Fibroblast of upper back skin (primary cell): Measurements from ENCODE around the gene CALCOCO1.
"Not testable (repeated sequence)": the region's sequence is repeated elsewhere in the genome, so short reads cannot be mapped to it uniquely, and the experiment has no call there.

Source experiments
- DNase-seq: peaks from one replicate; pipeline ENCODE4 v3.0.0-alpha.2; 2013

CALCOCO1 gene, protein sequence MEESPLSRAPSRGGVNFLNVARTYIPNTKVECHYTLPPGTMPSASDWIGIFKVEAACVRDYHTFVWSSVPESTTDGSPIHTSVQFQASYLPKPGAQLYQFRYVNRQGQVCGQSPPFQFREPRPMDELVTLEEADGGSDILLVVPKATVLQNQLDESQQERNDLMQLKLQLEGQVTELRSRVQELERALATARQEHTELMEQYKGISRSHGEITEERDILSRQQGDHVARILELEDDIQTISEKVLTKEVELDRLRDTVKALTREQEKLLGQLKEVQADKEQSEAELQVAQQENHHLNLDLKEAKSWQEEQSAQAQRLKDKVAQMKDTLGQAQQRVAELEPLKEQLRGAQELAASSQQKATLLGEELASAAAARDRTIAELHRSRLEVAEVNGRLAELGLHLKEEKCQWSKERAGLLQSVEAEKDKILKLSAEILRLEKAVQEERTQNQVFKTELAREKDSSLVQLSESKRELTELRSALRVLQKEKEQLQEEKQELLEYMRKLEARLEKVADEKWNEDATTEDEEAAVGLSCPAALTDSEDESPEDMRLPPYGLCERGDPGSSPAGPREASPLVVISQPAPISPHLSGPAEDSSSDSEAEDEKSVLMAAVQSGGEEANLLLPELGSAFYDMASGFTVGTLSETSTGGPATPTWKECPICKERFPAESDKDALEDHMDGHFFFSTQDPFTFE

DNA sequence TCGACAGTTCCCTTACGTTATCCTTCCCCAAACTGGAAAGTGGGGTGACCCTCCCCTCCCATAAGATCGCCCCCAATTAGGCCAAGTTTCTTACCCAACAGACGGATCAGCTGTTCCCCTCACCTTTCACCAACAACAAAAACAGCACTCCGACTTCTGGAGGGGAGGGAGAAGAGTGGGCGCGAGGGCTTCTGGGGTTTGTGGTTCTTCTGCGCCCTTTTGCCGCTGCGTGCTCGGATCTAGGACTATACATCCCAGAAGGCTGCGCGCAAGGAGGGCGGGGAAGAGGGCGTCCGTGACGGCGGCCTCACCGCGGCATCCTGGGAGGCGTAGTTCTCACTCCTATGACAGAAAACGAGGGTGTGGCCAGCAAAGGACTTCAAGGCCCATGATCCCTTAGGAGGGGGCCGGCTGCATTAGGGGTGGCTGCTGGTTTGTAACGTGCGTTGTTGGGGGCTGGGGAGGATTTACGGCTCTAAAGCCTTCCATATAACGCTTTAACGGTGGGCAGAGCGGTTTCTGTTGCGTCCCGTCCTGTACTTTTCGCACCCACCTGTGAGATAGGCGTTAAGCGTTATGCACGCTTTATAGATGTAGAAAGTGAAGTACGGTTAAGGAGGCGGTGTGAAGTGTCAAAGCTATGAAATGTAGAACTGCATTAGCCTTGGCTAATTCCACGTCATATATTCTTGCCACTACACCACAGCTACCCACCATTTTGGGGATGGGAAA, at the start of gene CALCOCO1:
Gene CALCOCO1, minus strand, starts transcription at position 143 of the 732 bp plus-strand sequence. CDS start 2,210 bp downstream, outside the sequence.
- DNase-seq: peak; percentile 98

DNA sequence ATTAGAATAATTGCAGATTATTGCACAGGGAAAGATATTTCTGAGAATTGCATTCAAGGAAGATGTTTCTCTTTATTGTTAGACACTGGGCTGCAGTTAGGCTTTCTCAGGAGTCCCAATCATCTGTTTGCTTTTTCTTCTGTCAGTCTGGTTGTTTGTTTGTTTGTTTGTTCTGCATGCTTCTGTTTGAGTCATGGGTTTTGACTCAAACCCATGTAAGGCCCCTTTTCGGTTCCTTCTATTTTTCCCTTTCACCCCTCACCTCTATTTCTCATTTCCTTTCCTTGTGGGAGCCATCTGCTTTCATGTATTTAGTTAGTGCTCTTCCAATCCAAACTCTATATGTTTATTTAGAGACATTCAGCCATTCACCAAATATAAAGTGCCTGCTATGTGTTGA, 49.6 kb upstream of the CALCOCO1 start:
- DNase-seq: no peak

DNA sequence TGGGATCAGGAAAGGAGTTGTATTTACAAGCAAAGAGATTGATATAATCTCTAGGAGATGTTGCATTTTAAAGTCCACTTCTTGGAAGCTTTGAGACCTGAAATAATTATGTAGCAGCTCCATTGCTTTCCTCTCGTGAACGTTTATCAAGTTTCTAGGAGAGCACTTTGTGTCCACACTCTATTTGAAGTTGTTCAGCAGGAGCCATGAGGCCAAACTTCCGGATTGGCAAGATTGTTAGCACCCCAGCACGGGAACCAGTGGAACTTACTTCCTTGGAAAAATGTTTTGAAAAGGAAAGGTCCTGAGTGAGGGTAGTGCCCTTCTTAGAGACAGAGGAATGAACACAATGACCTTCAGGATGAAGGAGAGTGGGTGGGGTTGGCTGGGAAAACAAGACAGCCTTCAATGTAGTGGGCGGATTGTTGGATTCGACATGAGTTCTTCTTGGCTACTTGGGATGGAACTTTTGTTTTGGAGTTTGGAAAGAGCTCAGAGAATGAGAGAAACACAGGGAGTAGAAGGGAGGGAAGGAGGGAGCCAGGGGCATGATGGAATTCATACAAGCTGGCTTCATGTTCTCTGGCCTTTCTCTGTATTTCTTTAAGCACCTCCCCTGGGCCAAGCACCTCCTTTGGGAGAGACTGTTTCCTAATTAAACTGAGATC, 48.4 kb upstream of the CALCOCO1 start:
- no peak for DNase-seq

DNA sequence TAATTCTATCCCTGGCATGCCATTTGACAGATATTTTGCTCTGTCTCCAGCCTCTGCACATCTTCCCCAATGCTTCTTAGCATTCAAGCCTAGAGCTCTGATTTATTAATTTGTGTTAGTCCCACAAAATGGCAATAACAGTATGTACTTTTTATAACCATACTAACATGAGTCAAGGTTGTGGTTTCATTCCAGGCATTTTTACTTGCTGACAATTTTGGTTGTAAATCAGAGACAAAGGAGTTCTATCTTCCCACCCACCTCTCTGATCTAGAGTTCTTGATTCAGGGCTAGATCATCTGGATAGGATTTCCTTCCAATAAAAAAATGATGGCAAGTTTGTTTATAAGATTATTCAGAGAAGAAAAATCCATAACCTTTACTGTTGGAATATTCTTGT, 43.0 kb upstream of the CALCOCO1 start:
- peak; percentile 98 for DNase-seq

DNA sequence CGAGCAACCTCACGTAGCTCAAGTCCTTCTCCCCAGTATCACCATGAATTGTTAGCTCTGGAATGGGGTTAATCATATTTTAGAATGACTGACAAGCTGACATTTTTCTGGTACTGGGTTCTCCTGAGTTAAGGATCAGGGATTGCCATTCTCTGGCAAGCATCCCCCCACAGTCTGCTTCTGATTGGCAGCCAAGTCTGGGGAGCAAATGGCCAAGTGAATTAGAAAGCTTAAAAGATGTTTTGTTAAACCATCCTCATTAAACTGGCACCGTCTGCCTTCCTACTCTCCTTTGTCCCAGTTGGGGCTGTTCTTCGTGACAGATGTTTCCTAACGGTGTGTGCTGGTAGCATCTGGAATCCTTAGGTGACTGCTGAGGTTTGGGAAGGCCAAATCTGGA, 41.7 kb upstream of the CALCOCO1 start:
- DNase-seq: no peak

DNA sequence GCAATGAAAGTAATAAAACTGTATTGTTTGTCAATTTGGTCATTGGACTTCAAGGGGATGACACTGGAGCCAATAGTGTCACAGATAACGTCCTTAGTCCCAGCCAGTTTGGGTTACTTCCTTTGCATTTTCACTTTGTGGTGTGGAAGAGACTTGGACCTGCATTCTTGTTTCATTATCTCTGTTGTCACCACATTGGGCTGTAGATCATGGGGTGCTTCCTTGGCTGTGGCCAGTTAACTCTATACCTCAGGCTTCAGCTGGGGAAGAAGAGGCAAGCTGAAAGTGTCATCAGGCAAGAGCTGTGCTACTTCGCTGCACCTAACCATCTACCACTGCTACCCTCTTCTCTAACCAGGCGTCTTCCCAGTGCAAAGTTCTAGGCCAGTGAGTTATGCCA, 39.6 kb upstream of the CALCOCO1 start:
- peak; percentile 24 for DNase-seq

DNA sequence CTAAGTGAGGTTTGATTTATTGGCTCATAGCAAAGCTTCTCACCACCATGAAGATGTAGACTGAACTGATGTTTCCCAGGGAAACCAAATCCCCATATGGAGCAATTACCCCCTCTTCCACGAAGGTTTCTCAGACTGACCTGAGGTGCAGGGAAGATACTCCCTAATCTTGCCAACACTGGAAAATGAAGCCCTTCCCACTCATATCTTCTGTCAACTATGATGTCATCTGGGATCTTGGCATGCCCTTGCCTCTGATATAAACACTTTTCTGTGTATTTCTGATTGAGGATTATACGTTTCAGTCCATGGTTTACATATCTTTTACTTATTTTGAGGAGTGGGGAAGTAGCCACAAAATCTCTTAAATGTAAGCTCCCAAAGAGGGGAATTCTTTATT, 38.6 kb upstream of the CALCOCO1 start:
- no peak for DNase-seq

DNA sequence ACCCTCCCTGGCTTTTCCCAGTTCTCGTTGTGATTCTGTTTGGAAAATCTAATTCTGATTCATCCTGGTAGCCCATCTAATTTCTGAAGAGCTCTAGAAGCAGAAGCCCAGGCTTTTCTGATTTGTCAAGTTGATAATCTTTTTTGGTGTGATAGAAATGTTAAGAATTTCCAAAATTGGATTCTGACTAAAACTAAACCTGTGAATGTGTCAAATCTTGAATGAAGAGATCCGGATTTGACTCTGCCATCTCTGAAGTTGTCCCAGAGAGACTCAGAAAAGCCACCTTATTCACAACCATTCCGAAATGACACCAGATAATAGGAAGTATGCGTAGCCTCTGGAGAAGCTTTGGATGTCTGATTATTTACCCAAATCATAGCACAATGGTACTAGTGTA, 37.4 kb upstream of the CALCOCO1 start:
- no peak for DNase-seq

DNA sequence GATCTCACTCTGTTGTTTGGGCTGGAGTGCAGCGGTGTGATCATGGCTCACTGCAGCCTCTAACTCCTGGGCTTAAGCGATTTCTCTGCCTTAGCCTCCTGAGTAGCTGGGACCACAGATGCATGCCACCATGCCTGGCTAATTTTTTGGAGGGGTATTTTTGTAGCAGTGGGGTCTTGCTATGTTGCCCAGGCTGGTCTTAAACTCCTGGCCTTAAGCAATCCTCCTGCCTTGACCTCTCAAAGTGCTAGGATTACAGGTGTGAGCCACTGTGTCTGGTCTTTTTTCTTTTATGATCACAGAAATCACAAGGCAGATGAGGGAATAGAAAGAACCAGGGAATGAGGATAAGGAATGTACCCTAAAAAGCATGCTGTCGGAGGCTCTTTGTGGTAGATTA, 35.5 kb upstream of the CALCOCO1 start:
- not testable (repeated sequence) for DNase-seq

DNA sequence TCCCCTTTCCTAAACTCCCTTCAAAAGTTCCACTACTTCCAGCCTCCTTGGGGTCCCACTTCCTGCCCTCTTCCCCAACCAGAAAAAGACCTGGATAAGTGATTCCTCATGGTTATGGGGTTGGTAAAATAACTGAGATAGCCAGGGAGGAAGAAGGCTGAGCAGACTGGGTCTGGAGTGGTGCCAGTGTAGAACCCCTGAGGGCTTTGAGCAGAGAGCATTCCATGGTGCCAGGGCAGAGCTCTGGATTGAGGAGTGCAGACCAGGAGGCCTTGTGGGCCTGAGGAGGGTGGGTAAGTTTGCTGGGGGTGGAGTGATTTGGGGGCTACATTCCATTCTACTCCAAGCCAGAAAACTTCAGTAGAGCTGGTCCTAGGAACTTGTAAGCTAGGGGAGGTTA, 34.1 kb upstream of the CALCOCO1 start:
- no peak for DNase-seq

DNA sequence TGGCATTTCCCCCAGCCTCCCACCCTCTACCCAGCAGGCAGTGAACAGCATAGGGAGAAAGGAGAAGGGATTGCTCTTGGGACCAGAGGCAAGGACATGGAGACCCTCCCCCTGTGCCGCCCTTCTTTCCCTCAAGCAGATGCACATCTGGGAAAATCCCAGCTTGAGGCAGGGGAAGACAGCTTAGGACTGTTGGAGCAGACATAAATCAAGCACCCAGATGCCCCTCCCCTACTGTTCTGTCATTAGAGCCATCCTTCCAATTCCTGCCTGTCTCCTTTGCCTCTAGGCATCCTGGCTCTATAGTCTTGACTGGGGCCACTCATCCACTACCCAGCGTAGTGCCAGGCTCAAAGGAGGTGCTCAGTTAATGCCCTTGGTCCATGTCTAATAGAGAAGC, 32.0 kb upstream of the CALCOCO1 start:
- DNase-seq: no peak

DNA sequence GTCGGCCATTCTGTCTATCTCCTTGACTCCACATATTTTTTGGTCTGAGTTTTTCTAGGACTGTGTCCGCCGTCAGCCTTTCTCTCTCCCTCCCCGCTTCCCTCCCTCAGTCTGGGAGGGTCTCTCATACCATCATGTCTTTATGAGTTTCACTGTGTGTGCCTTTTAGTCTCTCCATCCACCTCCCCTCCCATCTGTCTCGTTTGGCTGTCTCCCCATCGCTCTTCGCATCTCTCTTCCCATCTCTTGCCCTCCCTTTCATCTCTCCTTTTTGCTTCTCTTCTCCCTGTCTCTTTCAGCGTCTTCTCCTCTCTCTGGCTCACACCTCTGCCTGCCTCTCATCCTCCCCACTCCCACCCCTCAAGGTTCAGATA, 31.5 kb upstream of the CALCOCO1 start:
- no peak for DNase-seq

DNA sequence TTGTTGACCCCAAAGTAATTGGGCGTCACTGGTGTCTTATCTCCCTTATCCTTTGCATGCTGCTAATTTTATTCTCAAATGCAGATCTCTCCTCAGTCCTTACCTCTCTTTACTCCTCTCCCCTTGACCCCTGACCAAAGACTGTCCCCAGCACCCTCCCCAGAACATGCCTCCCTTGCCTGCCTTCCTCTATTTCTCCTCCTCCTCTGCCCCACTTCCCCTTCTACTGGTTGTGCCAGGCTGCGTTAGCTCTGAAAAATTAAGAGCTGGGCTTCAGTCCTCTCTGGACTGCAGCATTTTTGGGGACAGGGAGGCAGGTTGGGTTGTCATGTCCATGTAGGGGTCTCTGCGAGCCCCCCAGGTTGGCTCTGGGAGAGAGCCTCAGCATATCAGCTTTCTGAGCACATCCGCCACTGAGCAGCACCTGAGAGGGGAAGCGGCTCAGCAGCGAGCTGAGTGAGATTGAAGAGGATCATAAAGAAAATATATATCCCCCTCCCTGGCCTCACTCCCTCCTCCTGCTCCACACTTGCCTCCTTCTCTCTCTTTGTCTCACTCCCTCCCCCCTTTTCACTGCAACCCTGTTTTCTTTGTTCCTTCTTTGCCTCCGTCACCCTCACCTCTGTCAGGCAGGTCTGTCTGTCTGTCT, 31.0 kb upstream of the CALCOCO1 start:
- DNase-seq: no peak

DNA sequence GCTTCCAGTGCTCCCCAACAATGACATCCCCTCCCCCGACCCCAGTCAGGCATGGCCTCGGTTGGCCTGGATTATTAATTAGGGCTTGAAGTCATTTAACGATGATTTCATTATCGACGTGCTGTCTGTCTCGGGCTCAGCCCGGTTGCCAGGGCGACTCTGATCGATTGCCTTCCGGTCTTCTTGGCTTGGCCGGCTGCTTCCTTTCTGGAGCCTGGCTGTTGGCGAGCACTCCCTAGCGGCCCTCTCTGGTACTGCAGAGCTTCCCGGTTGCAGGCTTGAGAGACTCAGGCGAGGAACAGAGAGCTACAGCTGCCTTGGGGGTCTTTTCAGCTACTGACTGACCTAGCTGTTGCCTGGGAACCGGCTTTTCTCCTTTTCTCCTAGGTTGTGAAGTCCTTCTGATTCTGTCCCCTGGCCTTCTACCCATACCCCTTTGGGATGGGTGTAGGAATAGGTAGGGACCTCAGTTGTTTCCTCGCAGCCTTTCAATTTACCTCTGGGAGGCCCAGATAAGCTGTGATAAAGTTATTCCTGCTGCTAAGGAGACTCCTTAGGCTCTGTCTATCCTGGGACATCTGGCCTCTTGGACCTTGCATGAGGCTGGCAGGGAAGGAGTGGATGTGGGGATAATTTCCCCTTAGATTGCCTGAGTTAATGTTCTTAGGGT, 30.0 kb upstream of the CALCOCO1 start:
- peak; percentile 60 for DNase-seq

DNA sequence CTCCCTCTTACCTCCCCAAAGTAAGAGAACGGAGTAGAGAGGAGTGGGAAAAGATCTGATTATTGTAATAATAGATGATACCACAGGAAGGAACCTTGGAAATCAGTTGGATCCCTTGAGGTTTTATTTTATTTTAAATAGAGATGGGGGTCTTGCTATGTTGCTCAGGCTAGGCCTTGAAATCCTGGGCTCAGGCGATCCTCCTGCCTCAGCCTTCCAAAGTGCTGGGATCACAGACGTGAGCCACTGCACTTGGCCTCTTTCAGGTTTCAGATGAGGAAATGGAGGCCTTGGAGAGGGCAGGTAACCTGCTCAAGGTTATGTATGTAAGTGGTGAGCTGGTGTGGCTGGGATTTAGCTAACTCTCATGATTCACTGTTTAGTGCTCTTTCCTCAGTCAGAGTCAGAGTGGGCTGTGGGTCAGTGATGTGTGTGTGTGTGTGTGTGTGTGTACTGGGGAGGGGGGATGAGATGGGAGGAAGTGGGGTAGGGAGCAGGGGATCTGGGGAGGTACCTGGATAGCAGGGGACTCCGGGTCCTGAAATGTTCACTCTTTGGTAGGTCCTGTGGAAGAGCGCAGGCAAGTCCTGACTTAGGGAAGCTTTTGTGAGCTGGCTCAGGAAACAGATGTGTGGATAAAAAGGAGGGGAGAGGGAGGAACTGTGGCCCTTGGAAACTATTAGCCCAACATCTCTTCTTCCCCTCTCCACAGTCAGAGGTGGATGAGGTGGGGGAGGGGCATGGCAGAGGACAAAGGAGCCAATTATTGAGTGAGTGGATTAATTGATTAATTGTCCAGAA, 29.2 kb upstream of the CALCOCO1 start:
- DNase-seq: no peak

DNA sequence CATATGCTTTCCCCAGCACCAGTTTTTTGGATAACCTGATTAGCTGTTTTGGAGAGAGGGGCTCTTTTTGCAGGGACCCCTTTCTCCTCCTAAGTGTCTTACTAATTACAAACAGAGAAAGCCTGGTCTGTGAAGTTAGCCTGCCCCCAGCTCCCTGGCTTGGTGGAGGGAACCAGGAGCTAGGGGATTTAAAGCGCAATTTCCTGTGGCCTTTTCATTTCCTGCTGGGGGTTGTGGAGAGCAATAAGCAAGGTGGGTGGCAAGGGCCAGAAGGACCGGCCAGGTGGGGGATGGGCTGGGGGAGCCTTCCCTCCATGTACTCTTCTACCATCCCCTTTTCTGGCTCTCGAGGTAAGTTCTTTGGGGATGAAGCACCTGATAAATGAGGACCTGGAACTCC, 28.6 kb upstream of the CALCOCO1 start:
- no peak for DNase-seq

DNA sequence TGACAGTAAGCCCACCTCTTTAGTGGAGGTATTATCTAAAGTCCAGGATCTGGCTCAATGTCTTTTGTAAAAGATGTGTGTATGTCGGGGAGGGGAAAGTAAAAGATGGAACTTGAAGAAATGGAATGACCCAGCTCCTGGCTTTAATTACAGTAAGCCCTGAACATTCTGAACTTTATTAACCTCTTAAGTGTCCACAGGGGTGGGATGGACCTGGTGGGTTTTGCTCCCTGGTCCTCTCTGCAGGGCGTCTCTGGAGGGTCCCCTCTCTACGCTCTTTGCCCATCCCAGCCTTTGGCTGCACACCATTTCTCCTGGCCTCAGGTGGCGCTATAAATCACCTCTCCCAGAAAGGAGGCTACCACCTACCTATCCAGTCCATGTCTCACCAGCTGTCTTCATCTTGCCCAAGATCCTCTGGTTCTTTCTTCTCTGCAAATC, 28.2 kb upstream of the CALCOCO1 start:
- no peak for DNase-seq

DNA sequence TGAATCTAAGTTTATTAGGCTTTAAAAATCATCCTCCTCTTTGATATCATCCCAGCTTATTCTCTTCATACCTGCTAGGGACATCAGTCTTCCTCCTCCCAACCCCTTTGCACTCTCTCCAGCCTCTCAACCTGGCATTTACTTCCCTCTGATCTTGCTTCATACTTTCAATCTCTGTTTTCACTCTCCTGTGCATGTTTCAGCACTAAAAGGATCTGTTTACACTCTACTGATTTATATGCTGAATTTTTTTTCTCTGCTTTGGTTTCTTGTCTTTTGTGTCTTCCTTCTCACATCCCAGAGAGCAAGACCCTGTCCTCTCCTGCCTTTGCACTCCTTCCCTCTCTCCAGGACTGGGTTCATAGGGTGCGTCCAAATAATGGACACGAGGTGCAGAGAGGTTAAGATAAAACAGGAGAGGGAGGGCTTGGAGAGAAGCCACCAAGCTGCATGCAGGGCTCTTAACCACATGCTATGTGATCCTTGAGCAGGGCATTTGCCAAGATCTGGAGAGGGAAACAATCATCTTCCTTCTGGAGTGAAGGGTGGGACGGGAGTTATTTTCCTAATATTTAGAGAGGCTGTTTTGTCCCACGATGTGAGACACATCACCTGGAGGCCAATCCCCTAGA, 27.5 kb upstream of the CALCOCO1 start:
- peak; percentile 56 for DNase-seq

DNA sequence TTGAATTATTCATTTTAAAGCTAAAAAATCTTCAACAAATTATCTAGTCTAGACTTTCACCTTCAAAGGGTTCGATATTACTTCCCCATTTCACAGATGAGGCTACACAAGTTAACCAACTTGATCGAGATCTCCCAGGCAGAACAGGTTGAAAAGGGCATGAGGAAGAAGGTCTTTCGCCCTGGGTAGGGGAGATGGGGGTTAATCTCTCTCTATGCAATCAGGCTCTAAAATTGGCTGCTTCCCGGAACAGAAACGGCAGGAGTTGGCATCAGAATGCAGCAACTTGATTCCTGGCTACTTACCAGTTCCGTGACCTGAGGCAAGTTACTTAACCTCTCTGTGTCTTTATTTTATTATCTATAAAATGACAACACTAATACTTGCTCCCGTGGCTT, 26.9 kb upstream of the CALCOCO1 start:
- no peak for DNase-seq

DNA sequence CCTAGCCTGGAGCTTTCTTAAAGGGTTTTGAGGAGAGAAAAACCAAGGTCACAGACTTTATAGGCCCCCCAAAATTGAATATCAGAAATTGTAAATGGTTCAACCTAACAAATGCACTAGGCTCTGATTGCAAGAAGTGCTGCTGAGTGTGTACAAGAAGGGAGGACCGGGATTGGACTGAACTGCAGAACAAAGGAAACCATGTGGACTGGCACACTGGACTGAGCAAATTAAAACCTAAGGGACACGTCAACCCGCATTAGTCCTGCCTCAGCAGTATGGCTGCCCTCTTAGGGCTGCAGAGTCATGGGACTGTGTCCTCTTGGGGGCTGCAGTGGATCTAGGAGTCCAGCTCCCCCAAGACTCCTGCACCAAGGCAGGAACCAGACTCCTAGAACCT, 25.4 kb upstream of the CALCOCO1 start:
- no peak for DNase-seq

DNA sequence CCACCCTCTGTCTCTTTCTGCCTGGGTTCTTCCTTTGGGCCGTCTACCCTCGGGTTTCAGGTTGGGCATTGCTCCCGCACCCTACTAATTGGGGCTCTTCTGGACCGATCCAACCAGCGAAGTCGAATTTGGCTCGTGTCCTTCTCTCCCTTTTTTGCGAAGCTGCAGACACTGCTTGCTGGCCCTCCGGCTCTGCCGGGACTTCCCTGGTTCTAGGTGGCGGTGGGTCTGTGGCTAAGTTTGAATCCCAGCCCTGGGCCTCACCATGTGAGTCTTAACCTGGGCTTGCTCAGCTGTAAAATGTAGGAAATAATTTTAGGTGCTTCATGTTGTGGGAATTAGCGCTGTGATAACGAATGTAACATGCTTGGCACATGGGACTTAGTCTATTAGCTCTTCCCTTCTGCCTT, 24.9 kb upstream of the CALCOCO1 start:
- DNase-seq: no peak
